ENCODE data around the gene WNK3. TPM values are rescaled to one million over a fixed set of nuclear protein-coding genes. Genes with fewer than 3 reads are reported as not detected.

Gene WNK3
- total and polyA plus RNA-seq, 2 experiments from 2014 or later, result 9.8 to 12.5 TPM

DNA sequence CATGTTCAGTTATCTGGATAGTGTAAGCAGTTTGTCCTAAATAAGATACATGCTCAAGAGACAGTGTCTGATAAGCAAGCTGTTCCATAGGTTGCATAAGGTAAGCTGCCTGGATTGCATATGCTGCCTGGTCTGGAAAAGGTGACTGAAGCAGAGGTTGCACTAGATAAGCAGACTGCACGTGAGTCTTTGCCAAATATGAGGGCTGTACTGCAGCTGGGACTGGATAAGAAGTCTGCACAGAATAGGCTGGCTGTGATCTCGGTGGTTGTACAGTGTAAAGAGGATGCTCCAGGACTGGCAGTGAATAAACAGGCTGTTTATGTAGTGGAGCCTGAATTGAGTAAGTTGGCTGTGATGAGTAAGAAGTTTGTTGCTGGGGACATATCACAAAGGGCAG is 68.9 kb downstream of the WNK3 start:
- Histone ChIP-seq H4K20me1 (ENCODE audit: insufficient read depth, poor library complexity, severe bottlenecking) (no peaks in the 10 kb centered on the region), H3K9me3 (ENCODE audit: low read depth) (no peaks in the 10 kb centered on the region), H3K27ac (no peak overlapping the region), H3K36me3 (replicated peaks; ENCODE audit: insufficient read depth, low read depth) (no peaks in the 10 kb centered on the region), H3K4me2 (no peak overlapping the region), H3K4me3 (no peak overlapping the region), H3K4me1 (ENCODE audit: insufficient read depth) (no peaks in the 10 kb centered on the region), H3K79me2 (no peaks in the 10 kb centered on the region), H3K9me2 (replicated peaks; ENCODE audit: insufficient read depth) (no peaks in the 10 kb centered on the region), H3K27me3 (no peaks in the 10 kb centered on the region), H2AFZ (no peak overlapping the region)
- TF ChIP-seq, protein P1, sequence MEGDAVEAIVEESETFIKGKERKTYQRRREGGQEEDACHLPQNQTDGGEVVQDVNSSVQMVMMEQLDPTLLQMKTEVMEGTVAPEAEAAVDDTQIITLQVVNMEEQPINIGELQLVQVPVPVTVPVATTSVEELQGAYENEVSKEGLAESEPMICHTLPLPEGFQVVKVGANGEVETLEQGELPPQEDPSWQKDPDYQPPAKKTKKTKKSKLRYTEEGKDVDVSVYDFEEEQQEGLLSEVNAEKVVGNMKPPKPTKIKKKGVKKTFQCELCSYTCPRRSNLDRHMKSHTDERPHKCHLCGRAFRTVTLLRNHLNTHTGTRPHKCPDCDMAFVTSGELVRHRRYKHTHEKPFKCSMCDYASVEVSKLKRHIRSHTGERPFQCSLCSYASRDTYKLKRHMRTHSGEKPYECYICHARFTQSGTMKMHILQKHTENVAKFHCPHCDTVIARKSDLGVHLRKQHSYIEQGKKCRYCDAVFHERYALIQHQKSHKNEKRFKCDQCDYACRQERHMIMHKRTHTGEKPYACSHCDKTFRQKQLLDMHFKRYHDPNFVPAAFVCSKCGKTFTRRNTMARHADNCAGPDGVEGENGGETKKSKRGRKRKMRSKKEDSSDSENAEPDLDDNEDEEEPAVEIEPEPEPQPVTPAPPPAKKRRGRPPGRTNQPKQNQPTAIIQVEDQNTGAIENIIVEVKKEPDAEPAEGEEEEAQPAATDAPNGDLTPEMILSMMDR (IDR thresholded peaks at IDR 0.05; ENCODE audit: poor library complexity), result no peak
- TF ChIP-seq EZH2 (IDR thresholded peaks at IDR 0.05; ENCODE audit: borderline replicate concordance), result no peak
- DNase-seq (ENCODE audit: low spot score), result peak; percentile 20
- 43% methylated on average over 2 of the region's 2 CpGs for WGBS (ENCODE audit: low lambda C conversion rate, missing lambda C conversion rate)

DNA sequence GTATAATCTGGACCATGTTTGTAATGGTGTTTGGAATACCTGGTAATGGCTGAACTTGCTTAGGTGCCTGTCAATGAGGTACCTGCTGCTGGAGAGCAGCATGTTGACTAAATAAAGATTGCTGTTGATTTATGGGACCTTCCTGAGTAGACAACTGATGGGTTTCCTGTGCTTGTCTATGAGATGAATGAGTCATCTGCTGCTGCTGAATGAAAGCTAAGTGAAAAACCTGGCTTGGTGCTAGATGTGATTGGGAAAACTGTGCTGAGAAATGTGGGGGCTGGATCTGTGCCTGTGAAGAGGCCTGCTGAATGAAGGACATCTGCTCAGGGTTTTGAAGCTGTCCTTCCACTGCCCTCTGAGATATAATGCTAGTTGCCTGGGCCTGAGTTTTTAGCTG is 69.6 kb downstream of the WNK3 start:
- Histone ChIP-seq H3K4me2 (no peak overlapping the region), H4K20me1 (ENCODE audit: insufficient read depth, poor library complexity, severe bottlenecking) (no peaks in the 10 kb centered on the region), H3K27ac (no peak overlapping the region), H3K27me3 (no peaks in the 10 kb centered on the region), H3K36me3 (replicated peaks; ENCODE audit: insufficient read depth, low read depth) (no peaks in the 10 kb centered on the region), H3K79me2 (no peaks in the 10 kb centered on the region), H3K9me3 (ENCODE audit: low read depth) (no peaks in the 10 kb centered on the region), H2AFZ (no peak overlapping the region), H3K4me1 (ENCODE audit: insufficient read depth) (no peaks in the 10 kb centered on the region), H3K9me2 (replicated peaks; ENCODE audit: insufficient read depth) (no peaks in the 10 kb centered on the region), H3K4me3 (no peak overlapping the region)
- TF ChIP-seq EZH2 (IDR thresholded peaks at IDR 0.05; ENCODE audit: borderline replicate concordance) (no peak), EZH2phosphoT487 (IDR thresholded peaks at IDR 0.05; ENCODE audit: low read depth, severe bottlenecking, unreplicated experiment) (no peak)
- TF ChIP-seq, protein P1 (IDR thresholded peaks at IDR 0.05; ENCODE audit: poor library complexity), result no peak
- peak; percentile 5 for DNase-seq (ENCODE audit: low spot score)

DNA sequence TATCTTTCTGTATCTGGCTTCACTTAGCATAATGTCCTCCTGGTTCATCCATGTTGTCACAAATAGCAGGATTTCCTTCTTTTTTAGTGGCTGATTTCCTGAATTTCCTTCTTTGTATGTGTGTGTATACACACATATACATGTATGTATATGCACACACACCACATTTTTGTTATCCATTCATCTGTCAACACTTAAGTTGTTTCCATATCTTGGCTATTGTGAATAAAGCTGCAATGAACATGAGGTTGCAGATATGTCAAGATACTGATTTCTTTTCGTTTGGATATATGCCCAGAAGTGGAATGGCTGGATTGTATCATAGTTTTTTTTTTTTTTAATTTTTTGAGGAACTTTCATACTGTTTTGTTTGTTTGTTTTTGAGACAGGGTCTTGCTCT is 76.2 kb downstream of the WNK3 start:
- TF ChIP-seq EZH2phosphoT487 (IDR thresholded peaks at IDR 0.05; ENCODE audit: low read depth, severe bottlenecking, unreplicated experiment), result no peak
- TF ChIP-seq, protein P1 (IDR thresholded peaks at IDR 0.05; ENCODE audit: poor library complexity), result no peak
- no peak for TF ChIP-seq EZH2 (IDR thresholded peaks at IDR 0.05; ENCODE audit: borderline replicate concordance)
- Histone ChIP-seq H3K9me3 (ENCODE audit: low read depth) (no peaks in the 10 kb centered on the region), H4K20me1 (ENCODE audit: insufficient read depth, poor library complexity, severe bottlenecking) (no peaks in the 10 kb centered on the region), H3K4me2 (no peak overlapping the region), H3K79me2 (no peaks in the 10 kb centered on the region), H3K36me3 (replicated peaks; ENCODE audit: insufficient read depth, low read depth) (no peaks in the 10 kb centered on the region), H3K4me3 (no peak overlapping the region), H2AFZ (no peak overlapping the region), H3K27me3 (no peaks in the 10 kb centered on the region), H3K27ac (no peak overlapping the region), H3K4me1 (ENCODE audit: insufficient read depth) (no peaks in the 10 kb centered on the region), H3K9me2 (replicated peaks; ENCODE audit: insufficient read depth) (no peaks in the 10 kb centered on the region)
- WGBS (ENCODE audit: low lambda C conversion rate, missing lambda C conversion rate), result 29% methylated on average over 1 of the region's 1 CpG
- DNase-seq (ENCODE audit: low spot score), result no peak

DNA sequence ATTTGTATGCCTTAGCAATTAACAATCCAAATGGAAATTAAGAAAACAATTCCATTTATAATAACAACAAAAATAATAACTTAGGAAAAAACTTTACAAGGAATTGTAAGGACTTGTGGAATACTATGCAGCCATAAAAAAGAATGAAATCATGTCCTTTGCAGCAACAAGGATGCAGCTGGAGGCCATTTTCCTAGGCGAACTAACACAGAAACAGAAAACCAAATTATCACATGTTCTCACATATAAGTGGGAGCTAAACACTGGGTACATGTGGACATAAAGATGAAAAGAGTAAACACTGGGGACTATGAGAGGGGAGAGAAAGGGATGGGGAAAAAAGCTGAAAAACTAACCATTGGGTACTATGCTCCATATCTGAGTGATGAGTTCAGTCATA is 77.4 kb downstream of the WNK3 start:
- DNase-seq (ENCODE audit: low spot score), result no peak
- Histone ChIP-seq H3K27ac (no peak overlapping the region), H2AFZ (no peak overlapping the region), H4K20me1 (ENCODE audit: insufficient read depth, poor library complexity, severe bottlenecking) (no peaks in the 10 kb centered on the region), H3K4me1 (ENCODE audit: insufficient read depth) (no peaks in the 10 kb centered on the region), H3K4me2 (no peak overlapping the region), H3K9me2 (replicated peaks; ENCODE audit: insufficient read depth) (no peaks in the 10 kb centered on the region), H3K79me2 (no peaks in the 10 kb centered on the region), H3K27me3 (no peaks in the 10 kb centered on the region), H3K4me3 (no peak overlapping the region), H3K9me3 (ENCODE audit: low read depth) (no peaks in the 10 kb centered on the region), H3K36me3 (replicated peaks; ENCODE audit: insufficient read depth, low read depth) (no peaks in the 10 kb centered on the region)
- 64% methylated on average over 1 of the region's 1 CpG for WGBS (ENCODE audit: low lambda C conversion rate, missing lambda C conversion rate)
- TF ChIP-seq EZH2phosphoT487 (IDR thresholded peaks at IDR 0.05; ENCODE audit: low read depth, severe bottlenecking, unreplicated experiment) (no peak), EZH2 (IDR thresholded peaks at IDR 0.05; ENCODE audit: borderline replicate concordance) (no peak)
- TF ChIP-seq, protein P1 (IDR thresholded peaks at IDR 0.05; ENCODE audit: poor library complexity), result no peak

All from hepatocyte (in vitro differentiated cells).